Parathyroid adenoma (tissue), 2 donors: ENCODE data around the gene SNAI3.

Experiments
- H2AFZ ChIP-seq: fragments of 300-600 bp; sonication (generic); one replicate; pipeline ENCODE4 v1.7.0; 2017; ENCODE audit warnings: antibody characterized with exemption, mild to moderate bottlenecking
- H3K27ac ChIP-seq: fragments of 300-600 bp; sonication (generic); one replicate; pipeline ENCODE4 v1.7.0; 2017
- H3K27me3 ChIP-seq: fragments of 300-600 bp; sonication (generic); one replicate; pipeline ENCODE4 v1.7.0; 2017; ENCODE audit warnings: low read length; ENCODE audit not compliant: control insufficient read depth, insufficient read depth
- H3K36me3 ChIP-seq: fragments of 300-600 bp; sonication (generic); one replicate; pipeline ENCODE4 v1.7.0; 2017; ENCODE audit warnings: low read length; ENCODE audit not compliant: control insufficient read depth, insufficient read depth
- H3K4me1 ChIP-seq: fragments of 300-600 bp; sonication (generic); one replicate; pipeline ENCODE4 v1.7.0; 2017; ENCODE audit warnings: control low read depth
- H3K4me2 ChIP-seq: fragments of 300-600 bp; sonication (generic); one replicate; pipeline ENCODE4 v1.7.0; 2017; ENCODE audit warnings: low read length
- H3K4me3 ChIP-seq: fragments of 300-600 bp; sonication (generic); one replicate; pipeline ENCODE4 v1.7.0; 2017; ENCODE audit warnings: low read depth, low read length
- H3K79me2 ChIP-seq: fragments of 300-600 bp; sonication (generic); one replicate; pipeline ENCODE4 v1.7.0; 2017; ENCODE audit warnings: control low read depth
- H3K9ac ChIP-seq: fragments of 300-600 bp; sonication (generic); one replicate; pipeline ENCODE4 v1.7.0; 2017; ENCODE audit warnings: mild to moderate bottlenecking
- H3K9me3 ChIP-seq: fragments of 300-600 bp; sonication (generic); one replicate; pipeline ENCODE4 v1.7.0; 2017; ENCODE audit warnings: low read length; ENCODE audit not compliant: control insufficient read depth
- CTCF ChIP-seq: fragments of 300-600 bp; sonication (generic); IDR thresholded peaks from one replicate; pipeline ENCODE4 v1.7.0; 2017; ENCODE audit warnings: antibody characterized with exemption, mild to moderate bottlenecking
- donor health status: primary hyperparathyroidism.

SNAI3 gene

GRCh38 chr16:88652762-88653063, 33.6 kb downstream of the SNAI3 start:
- Histone ChIP-seq H3K9me3 (no peaks in the 10 kb centered on the region), H3K9ac (no peak overlapping the region), H3K27me3 (no peaks in the 10 kb centered on the region), H3K4me2 (no peak overlapping the region), H3K36me3 (no peaks in the 10 kb centered on the region), H2AFZ (no peak overlapping the region), H3K4me1 (peaks cover 6% of the 10 kb centered on the region), H3K79me2 (no peaks in the 10 kb centered on the region), H3K27ac (no peak overlapping the region), H3K4me3 (no peak overlapping the region)
- TF ChIP-seq CTCF: no peak

GRCh38 chr16:88651989-88652761, 34.1 kb downstream of the SNAI3 start:
- H3K27me3 ChIP-seq: no peaks in the 10 kb centered on the region
- H3K79me2 ChIP-seq: no peaks in the 10 kb centered on the region
- no peak overlapping the region for H3K9ac ChIP-seq
- TF ChIP-seq CTCF: no peak
- no peaks in the 10 kb centered on the region for H3K9me3 ChIP-seq
- no peak overlapping the region for H3K4me2 ChIP-seq
- H3K4me1 ChIP-seq: peaks cover 6% of the 10 kb centered on the region
- no peak overlapping the region for H2AFZ ChIP-seq
- H3K4me3 ChIP-seq: no peak overlapping the region
- no peaks in the 10 kb centered on the region for H3K36me3 ChIP-seq
- peak overlapping the region; percentile 42 for H3K27ac ChIP-seq

GRCh38 chr16:88651276-88651988, 34.9 kb downstream of the SNAI3 start:
- Histone ChIP-seq H3K9me3 (no peaks in the 10 kb centered on the region), H3K27ac (peak overlapping the region; percentile 53), H3K4me1 (peaks cover 6% of the 10 kb centered on the region), H3K27me3 (no peaks in the 10 kb centered on the region), H3K4me2 (peak overlapping the region; percentile 34), H2AFZ (peak overlapping the region; percentile 25), H3K36me3 (no peaks in the 10 kb centered on the region), H3K9ac (no peak overlapping the region), H3K4me3 (no peak overlapping the region), H3K79me2 (no peaks in the 10 kb centered on the region)
- TF ChIP-seq CTCF: no peak

GRCh38 chr16:88650749-88651275, 35.5 kb downstream of the SNAI3 start, which contains the start of gene CYBA:
TSS of gene CYBA (minus strand) at chr16:88651053. CDS start at chr16:88651013, 40 bp downstream.
- Histone ChIP-seq H3K4me1 (peaks cover 6% of the 10 kb centered on the region), H3K4me2 (peak within 1 kb of the TSS; percentile 34), H3K9me3 (no peaks in the 10 kb centered on the region), H3K79me2 (no peaks in the 10 kb centered on the region), H3K4me3 (peak within 1 kb of the TSS; percentile 51), H2AFZ (peak within 1 kb of the TSS; percentile 30), H3K27me3 (no peaks in the 10 kb centered on the region), H3K36me3 (no peaks in the 10 kb centered on the region), H3K9ac (no peak within 1 kb of the TSS), H3K27ac (peak within 1 kb of the TSS; percentile 53)
- TF ChIP-seq CTCF: no peak
